Activated T-helper 1 cell treated with anti-CD3 and anti-CD28 coated beads, Interleukin-12 subunit alpha, Interleukin-12 subunit beta, Interleukin-2, Interleukin-4 antibody, amounts not matched to agents 30 ng/mL and 10 ng/mL and 1 ng/mL, durations not matched to agents 14 hours and 24 hours and 36 hours (primary cell): ENCODE results near the gene NPAS3. TPM values are rescaled to one million over a fixed set of nuclear protein-coding genes. Genes with fewer than 3 reads are reported as not detected.

Source experiments
- DNase-seq: peaks from one replicate; pipeline ENCODE4 v3.0.0; 2021; ENCODE audit warnings: low spot score
- H3K27ac Mint-ChIP-seq: one replicate; pipeline ENCODE4 v1.8.0; 2021; ENCODE audit warnings: mild to moderate bottlenecking, mixed read lengths
- H3K27me3 Mint-ChIP-seq: one replicate; pipeline ENCODE4 v1.8.0; 2022; ENCODE audit warnings: mild to moderate bottlenecking, moderate library complexity, mixed read lengths; ENCODE audit not compliant: insufficient read depth
- H3K36me3 Mint-ChIP-seq: one replicate; pipeline ENCODE4 v1.8.0; 2021; ENCODE audit warnings: low read depth, mixed read lengths
- H3K4me1 Mint-ChIP-seq: one replicate; pipeline ENCODE4 v1.8.0; 2021; ENCODE audit warnings: low read depth, mixed read lengths
- H3K4me3 Mint-ChIP-seq: one replicate; pipeline ENCODE4 v1.8.0; 2021; ENCODE audit warnings: mild to moderate bottlenecking, moderate library complexity, mixed read lengths
- H3K9me3 Mint-ChIP-seq: one replicate; pipeline ENCODE4 v1.8.0; 2021; ENCODE audit warnings: mixed read lengths
- intact Hi-C: fragments of 100-400 bp; cut with micrococcal nuclease; formaldehyde crosslinking; loops from one replicate; pipeline ENCODE4 v1.15.1; 2024
- total RNA-seq: library from RNA; stranded (reverse); gene quantifications from 2 replicates; pipeline ENCODE4 v1.2.3, GENCODE V29; 2022

NPAS3 gene
- total RNA-seq, 1 donor from 2014 or later, result not detected

GRCh38 chr14:33610121-33610520 lies 671.4 kb downstream of the NPAS3 start:
- Mint-ChIP-seq H3K36me3 (no peaks in the 10 kb centered on the region), H3K27me3 (no peaks in the 10 kb centered on the region), H3K4me1 (no peaks in the 10 kb centered on the region), H3K4me3 (no peak overlapping the region), H3K27ac (no peak overlapping the region), H3K9me3 (no peaks in the 10 kb centered on the region)
- no peak for DNase-seq
- intact Hi-C loops, result no loop called here

DNA sequence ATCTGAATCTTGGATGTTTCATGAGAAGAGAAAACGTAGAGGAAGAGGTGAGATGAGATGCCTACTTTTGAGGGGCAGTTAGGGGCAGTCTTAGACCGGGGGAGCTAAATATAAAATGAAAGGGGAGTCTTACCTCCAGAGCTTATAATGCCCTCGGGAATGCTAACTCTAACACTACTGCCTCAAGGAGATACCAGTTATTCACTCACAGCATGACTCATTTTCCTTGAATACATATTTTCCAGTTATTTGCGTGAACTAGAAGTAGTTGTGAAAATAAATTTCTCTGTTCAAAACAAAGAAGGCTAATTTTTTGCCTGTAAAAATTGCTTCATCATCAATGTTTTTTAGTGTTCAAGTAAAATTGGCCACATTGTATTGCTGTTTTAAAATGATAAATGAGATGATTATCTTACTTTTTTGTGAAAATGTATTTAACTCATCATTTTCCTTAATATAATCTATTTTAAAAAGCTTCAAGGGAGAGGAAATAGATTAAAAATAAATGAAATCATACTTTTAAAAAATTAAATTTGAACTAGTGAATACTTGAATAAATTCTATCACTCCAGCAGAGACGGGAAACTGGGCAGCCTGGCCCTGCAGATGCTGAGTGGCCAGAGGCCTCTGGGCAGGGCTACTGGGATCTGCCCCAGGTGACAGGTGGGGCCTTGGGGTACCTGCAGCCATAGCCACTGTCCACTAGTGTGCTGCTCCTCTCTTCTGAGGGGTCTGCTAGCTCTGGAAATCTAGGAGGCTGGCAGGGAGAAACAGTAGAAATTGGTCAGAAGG lies 672.9 kb downstream of the NPAS3 start:
- Mint-ChIP-seq H3K9me3 (no peaks in the 10 kb centered on the region), H3K27me3 (no peaks in the 10 kb centered on the region), H3K27ac (no peak overlapping the region), H3K4me1 (no peaks in the 10 kb centered on the region), H3K4me3 (no peak overlapping the region), H3K36me3 (no peaks in the 10 kb centered on the region)
- no peak for DNase-seq
- intact Hi-C loops, result no loop called here

- H3K27me3 Mint-ChIP-seq, result no peaks in the 10 kb centered on the region
Measured at GRCh38 chr14:33612197-33612505, 673.5 kb downstream of the NPAS3 start.

DNA sequence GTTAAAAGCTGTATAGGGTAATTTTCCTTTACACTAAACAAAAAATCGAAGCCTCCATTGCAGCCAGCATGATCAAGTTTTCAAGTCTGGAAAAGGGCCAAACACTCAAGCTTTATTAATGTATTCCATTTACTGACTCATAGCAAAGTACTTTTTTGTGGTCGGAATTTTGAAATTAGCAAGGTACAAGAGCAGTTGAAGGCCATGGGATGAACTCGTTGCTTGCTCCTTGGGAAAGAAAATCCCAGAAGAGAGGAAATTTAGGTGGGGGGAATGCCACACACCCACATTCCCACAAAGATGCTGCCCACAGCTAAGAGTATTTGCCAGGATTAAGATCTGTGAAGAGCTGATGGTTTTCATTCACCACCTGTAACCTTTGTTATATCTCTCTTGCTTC lies 678.5 kb downstream of the NPAS3 start:
- no peaks in the 10 kb centered on the region for H3K9me3 Mint-ChIP-seq
- no peak overlapping the region for H3K27ac Mint-ChIP-seq
- H3K4me1 Mint-ChIP-seq, result no peaks in the 10 kb centered on the region

More at GRCh38 chr14:33612197-33612505, 673.5 kb downstream of the NPAS3 start:
- Mint-ChIP-seq H3K27ac (no peak overlapping the region), H3K4me1 (no peaks in the 10 kb centered on the region), H3K4me3 (no peak overlapping the region), H3K36me3 (no peaks in the 10 kb centered on the region), H3K9me3 (no peaks in the 10 kb centered on the region)
- DNase-seq, result no peak
- intact Hi-C loops, result no loop called here

DNA sequence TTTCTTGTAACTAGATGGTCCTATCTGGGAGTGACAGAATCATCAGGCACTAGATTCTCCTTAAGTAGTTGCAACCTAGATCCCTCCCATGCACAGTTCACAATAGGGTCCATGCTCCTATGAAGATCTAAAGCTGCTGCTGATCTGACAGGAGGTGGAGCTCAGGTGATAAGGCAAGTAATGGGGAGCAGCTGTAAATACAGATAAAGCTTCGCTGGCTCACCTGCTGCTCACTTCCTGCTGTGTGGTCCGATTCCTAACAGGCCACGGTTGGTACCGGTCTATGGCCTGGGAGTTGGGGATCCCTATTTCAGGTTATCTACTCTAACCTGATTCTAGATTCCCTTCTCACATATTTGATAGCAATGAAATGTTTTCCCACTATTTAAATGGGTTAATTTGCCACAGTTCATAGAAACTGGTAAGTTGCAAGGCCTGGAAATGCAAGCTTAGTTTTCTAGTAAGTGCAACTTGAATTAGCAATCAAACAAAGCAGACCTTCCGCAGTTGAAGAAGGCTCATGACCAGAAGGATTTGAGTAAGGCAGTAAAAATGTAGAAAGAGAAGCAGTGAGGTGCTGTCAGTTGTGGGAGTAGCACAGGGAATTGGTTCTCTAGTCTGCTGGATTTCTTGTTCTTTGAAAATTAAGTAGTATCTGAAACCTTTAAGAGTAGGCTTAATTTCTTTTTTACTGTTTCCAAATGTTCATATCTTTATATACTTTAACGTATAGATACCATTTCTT lies 679.9 kb downstream of the NPAS3 start:
- intact Hi-C loops, result no loop called here
- no peak for DNase-seq
- no peak overlapping the region for H3K27ac Mint-ChIP-seq

More for the DNA sequence above, 678.5 kb downstream of the NPAS3 start:
- no peaks in the 10 kb centered on the region for H3K36me3 Mint-ChIP-seq
- no peak for DNase-seq
- no peak overlapping the region for H3K4me3 Mint-ChIP-seq
- intact Hi-C loops, result no loop called here
- H3K27me3 Mint-ChIP-seq, result no peaks in the 10 kb centered on the region

DNA sequence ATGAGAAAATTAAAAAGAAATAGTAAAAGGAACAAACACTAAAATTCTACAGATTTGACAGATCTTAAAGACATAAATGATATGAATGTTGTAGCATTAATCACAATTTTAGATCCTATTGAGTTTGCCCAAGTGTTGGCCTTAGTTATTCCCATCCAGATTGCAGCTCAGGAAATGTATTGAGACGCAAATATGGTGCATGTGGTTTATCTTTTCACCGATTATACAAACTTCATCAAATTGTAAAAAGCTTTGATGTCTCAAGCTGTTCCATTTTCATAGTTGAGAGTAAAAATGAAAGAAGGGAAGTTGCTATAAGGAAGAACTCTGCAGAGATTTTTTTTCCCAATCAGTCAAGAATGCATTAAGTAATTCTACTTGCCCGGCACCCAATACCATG lies 683.8 kb downstream of the NPAS3 start:
- Mint-ChIP-seq H3K27ac (no peak overlapping the region), H3K36me3 (no peaks in the 10 kb centered on the region), H3K9me3 (no peaks in the 10 kb centered on the region), H3K4me1 (no peaks in the 10 kb centered on the region), H3K4me3 (no peak overlapping the region), H3K27me3 (no peaks in the 10 kb centered on the region)
- DNase-seq, result no peak
- intact Hi-C loops, result no loop called here

More for the DNA sequence above, 679.9 kb downstream of the NPAS3 start:
- H3K4me1 Mint-ChIP-seq, result no peaks in the 10 kb centered on the region
- H3K9me3 Mint-ChIP-seq, result no peaks in the 10 kb centered on the region
- no peak overlapping the region for H3K4me3 Mint-ChIP-seq
- no peaks in the 10 kb centered on the region for H3K27me3 Mint-ChIP-seq
- no peaks in the 10 kb centered on the region for H3K36me3 Mint-ChIP-seq

DNA sequence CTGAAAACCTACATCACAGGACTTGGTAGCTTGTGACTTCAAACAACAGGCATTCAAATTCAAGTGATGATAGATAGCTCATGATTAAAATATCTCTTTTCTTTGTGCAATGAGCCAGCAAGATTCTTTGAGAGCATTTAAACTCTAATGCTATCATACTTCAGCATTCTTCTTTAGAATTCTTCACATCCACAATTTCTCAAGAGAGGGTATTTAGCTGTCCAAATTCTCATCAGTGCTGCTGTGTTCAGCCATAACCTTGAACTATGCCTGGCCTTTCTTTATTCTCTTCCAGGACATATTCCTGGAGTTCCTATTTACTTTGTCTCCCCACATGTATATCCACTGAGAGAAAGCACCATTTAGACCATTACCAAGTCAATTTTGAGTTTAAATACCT lies 691.1 kb downstream of the NPAS3 start:
- intact Hi-C loops, result no loop called here
- H3K4me1 Mint-ChIP-seq, result no peaks in the 10 kb centered on the region
- H3K36me3 Mint-ChIP-seq, result no peaks in the 10 kb centered on the region
- DNase-seq, result no peak
- H3K9me3 Mint-ChIP-seq, result no peaks in the 10 kb centered on the region
- H3K27me3 Mint-ChIP-seq, result no peaks in the 10 kb centered on the region
- no peak overlapping the region for H3K27ac Mint-ChIP-seq
- H3K4me3 Mint-ChIP-seq, result no peak overlapping the region

DNA sequence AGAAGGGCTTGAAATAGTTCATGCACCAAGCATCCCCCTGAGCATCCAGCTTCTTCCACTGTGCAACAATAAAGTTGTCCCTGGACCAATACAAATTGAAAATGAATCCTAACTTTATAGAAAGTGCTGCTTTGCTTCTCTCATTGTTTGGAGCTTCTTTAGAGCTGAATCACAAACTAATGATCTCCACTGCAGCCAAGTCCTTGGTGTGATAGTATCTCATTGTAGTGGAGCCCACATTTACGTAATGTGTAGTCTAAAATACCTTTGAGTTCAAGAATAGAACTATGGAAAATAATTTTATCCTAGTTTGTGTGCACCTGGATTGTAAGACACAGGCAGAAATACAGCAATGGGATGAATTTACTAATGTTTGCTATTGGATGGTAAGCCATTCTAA lies 692.3 kb downstream of the NPAS3 start:
- intact Hi-C loops, result no loop called here
- H3K9me3 Mint-ChIP-seq, result no peaks in the 10 kb centered on the region
- no peak for DNase-seq
- no peaks in the 10 kb centered on the region for H3K4me1 Mint-ChIP-seq
- no peaks in the 10 kb centered on the region for H3K27me3 Mint-ChIP-seq
- no peaks in the 10 kb centered on the region for H3K36me3 Mint-ChIP-seq
- no peak overlapping the region for H3K27ac Mint-ChIP-seq
- H3K4me3 Mint-ChIP-seq, result no peak overlapping the region

DNA sequence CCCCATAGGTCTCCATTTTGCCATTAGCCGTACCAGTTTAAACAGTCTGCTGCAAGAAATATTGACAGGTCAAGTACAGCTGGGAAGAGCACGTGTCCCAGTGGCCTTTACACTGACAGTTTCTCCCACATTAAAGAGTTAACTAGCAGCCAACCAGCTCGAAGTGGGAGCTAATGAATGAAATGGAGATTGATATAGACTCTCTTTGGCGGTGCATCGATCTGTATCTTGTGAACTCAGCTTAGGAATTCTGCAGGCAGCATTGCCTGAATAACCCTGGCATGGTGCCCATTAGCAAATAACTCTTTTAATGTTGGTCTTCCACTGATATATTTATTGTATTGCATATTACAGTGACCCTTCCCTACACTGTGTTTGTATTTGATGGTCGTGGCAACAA lies 692.8 kb downstream of the NPAS3 start:
- no peak overlapping the region for H3K4me3 Mint-ChIP-seq
- H3K27ac Mint-ChIP-seq, result no peak overlapping the region
- no peak for DNase-seq
- intact Hi-C loops, result no loop called here
- H3K9me3 Mint-ChIP-seq, result no peaks in the 10 kb centered on the region
- no peaks in the 10 kb centered on the region for H3K4me1 Mint-ChIP-seq
- H3K36me3 Mint-ChIP-seq, result no peaks in the 10 kb centered on the region
- no peaks in the 10 kb centered on the region for H3K27me3 Mint-ChIP-seq

GRCh38 chr14:33634631-33635030 lies 696.0 kb downstream of the NPAS3 start:
- Mint-ChIP-seq H3K4me1 (no peaks in the 10 kb centered on the region), H3K9me3 (no peaks in the 10 kb centered on the region), H3K36me3 (no peaks in the 10 kb centered on the region), H3K4me3 (no peak overlapping the region), H3K27me3 (no peaks in the 10 kb centered on the region), H3K27ac (no peak overlapping the region)
- DNase-seq, result no peak
- intact Hi-C loops, result no loop called here

DNA sequence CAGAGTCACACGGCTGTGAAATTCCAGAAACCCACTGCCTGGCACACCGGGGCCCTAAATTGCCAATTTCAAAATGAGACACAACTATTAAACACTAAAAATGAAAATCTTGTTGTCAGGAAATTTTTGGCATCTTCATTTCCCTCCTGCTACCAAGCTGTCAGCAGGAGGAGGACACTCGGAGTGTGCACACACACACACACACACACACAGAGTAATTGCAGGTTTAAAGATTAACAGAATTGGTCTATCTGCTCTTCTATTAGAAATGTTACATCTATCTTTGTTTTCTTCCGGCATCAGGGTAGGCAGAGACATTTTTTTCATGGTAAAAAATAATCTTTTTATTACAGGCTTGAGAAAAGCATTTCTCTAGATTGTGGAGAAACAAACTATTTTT lies 698.0 kb downstream of the NPAS3 start:
- no peak overlapping the region for H3K4me3 Mint-ChIP-seq
- H3K27ac Mint-ChIP-seq, result no peak overlapping the region
- DNase-seq, result no peak
- H3K9me3 Mint-ChIP-seq, result no peaks in the 10 kb centered on the region
- no peaks in the 10 kb centered on the region for H3K4me1 Mint-ChIP-seq
- H3K36me3 Mint-ChIP-seq, result no peaks in the 10 kb centered on the region
- intact Hi-C loops, result no loop called here
- H3K27me3 Mint-ChIP-seq, result no peaks in the 10 kb centered on the region

DNA sequence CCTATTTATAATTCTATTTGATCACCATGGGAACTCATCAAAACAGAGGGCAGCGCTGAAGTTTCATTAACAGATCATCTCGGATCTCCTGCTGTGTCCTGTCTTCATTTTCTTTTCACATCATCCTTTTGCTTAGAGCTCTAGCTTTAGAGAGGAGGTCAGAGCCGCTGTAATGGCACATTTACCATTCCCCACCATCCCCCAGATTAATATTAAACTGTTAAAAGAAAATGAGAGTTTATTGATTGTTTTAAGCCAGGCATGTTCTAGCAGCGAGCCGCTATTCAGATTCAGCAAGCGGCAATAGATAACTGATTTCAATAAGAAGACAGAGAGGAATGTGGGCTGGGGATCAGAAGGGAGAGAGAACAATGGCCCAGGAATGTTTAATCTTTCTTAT lies 703.4 kb downstream of the NPAS3 start:
- H3K9me3 Mint-ChIP-seq, result no peaks in the 10 kb centered on the region
- intact Hi-C loops, result no loop called here
- no peaks in the 10 kb centered on the region for H3K27me3 Mint-ChIP-seq
- no peaks in the 10 kb centered on the region for H3K36me3 Mint-ChIP-seq
- H3K4me1 Mint-ChIP-seq, result no peaks in the 10 kb centered on the region
- H3K27ac Mint-ChIP-seq, result no peak overlapping the region
- no peak overlapping the region for H3K4me3 Mint-ChIP-seq
- no peak for DNase-seq

DNA sequence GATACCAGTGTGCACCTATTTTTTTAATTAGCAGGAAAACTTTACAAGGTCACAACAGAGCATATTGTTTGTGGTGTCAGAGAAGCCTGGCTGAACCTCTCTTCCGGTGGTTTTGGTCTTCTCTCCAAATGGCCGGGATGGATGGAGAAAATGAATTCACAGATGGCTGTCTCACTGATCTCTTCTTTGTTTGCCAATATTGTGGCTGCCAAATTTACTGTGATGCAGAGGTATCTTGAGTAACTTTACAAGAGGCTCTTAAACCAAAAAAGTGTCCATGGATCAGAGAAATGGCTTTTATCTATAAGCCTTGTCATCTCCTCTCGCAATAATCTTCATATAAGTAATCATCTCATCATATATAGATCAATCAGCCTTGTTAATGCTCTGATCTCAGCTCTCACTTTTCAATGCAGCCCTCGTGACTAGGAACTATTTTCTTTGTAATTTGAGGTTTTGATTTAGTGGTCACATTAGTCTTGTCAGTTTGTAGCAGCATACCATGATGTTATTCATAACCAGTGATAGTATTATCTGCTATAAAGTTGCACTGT lies 704.1 kb downstream of the NPAS3 start:
- Mint-ChIP-seq H3K4me3 (no peak overlapping the region), H3K9me3 (no peaks in the 10 kb centered on the region), H3K4me1 (no peaks in the 10 kb centered on the region), H3K27me3 (no peaks in the 10 kb centered on the region), H3K27ac (no peak overlapping the region), H3K36me3 (no peaks in the 10 kb centered on the region)
- DNase-seq, result no peak
- intact Hi-C loops, result no loop called here
